ENCODE data around the gene ZNF280C.

DNA sequence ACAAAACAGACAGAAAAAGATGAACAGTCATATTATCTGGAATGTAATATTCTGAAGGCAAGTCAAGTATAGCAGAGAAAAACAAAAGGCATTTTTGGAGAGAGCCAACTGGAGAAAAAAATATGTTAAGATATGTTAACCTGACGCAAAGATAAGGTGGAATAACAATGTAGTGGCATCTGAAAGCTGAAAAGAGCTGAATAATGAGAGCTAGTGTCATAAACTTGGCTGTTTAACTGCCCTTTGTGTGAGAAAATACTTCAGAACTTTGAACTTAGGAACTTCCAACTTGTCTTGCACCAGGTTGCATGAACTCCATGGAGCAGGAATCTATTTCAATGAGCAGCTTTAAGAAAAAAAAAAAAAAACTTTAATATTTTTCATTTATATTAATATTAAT is 64.1 kb downstream of the ZNF280C start:
- TF ChIP-seq POLR2A (IDR thresholded peaks at IDR 0.05) (no peak), CTCF (IDR thresholded peaks at IDR 0.05) (no peak)

All from body of pancreas (tissue), 4 donors.